ENCODE data around the gene FBXW5.

Gene FBXW5

DNA sequence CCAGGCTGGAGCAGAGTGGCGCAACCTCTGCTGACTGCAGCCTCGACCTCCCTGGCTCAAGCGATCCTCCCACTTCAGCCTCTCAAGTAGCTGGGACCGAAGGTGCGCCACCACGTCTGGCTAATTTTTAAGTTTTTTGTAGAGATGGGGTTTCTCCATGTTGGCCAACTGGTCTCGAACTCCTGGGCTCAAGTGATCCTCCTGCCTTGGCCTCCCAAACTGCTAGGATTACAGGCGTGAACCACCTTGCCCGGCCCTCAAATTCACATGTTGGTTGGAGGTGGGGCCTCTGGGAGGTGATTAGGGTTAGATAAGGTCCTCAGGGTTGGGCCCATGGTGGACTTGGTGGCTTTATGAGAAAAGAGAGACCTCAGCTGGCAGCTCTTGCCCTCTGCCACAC lies 17.6 kb upstream of the FBXW5 start:
- no peak for DNase-seq (ENCODE audit: low read depth in 2 of 2)

- no peak for DNase-seq (ENCODE audit: low read depth in 2 of 2)
These were observed 16.9 kb upstream of the FBXW5 start for GRCh38 chr9:136961279-136962065.

DNA sequence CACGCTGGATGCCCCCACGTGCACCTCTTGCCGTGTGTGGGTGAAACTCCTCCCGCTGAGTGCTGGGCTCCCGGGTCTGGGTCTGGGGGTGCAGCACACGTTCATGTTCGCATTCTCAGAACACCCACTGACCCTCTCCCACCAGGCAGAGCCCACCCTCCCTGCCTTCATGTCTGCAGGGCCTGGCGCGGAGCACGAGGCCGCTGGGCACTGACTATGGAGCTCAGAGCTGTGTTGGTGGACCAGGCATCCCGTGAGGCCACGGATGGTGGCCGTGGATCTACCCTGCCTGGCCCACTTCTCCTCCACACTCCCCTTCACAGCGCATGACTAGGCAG lies 16.4 kb upstream of the FBXW5 start:
- no peak for DNase-seq (ENCODE audit: low read depth in 2 of 2)

DNA sequence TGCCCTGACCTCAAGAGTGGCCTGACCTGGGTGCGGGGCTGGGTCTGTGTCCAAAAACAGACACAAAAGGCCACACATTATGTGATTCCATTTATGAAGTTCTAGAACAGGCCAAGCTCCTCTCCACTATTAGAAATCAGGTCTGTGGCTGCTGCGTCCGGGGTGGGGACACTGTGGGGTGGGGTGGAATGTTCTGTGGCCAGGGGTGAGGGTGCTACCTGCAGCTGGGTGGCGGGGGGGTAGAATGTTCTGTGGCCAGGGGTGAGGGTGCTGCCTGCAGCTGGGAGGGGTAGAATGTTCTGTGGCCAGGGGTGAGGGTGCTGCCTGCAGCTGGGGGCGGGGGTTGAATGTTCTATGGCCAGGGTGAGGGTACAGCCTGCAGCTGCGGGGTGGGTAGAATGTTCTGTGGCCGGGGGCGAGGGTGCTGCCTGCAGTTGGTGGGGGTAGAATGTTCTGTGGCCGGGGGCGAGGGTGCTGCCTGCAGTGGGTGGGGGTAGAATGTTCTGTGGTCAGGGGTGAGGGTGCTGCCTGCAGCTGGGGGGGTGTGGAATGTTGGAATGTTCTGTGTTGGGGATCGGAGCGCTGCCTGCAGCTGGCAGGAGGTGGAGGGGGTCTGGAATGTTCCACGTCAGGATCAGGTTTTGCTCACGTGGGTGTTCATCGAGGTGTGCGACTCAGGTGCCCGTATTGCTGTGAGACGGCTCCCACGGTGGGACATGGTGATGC lies 15.8 kb upstream of the FBXW5 start:
- no peak for DNase-seq (ENCODE audit: low read depth in 2 of 2)

- no peak for DNase-seq (ENCODE audit: low read depth in 2 of 2)
These were observed 14.6 kb upstream of the FBXW5 start for GRCh38 chr9:136958898-136959850.

GRCh38 chr9:136958473-136958872 lies 13.9 kb upstream of the FBXW5 start:
- DNase-seq (ENCODE audit: low read depth in 2 of 2) = no peak

GRCh38 chr9:136957901-136958300 lies 13.4 kb upstream of the FBXW5 start:
- no peak for DNase-seq (ENCODE audit: low read depth in 2 of 2)

DNA sequence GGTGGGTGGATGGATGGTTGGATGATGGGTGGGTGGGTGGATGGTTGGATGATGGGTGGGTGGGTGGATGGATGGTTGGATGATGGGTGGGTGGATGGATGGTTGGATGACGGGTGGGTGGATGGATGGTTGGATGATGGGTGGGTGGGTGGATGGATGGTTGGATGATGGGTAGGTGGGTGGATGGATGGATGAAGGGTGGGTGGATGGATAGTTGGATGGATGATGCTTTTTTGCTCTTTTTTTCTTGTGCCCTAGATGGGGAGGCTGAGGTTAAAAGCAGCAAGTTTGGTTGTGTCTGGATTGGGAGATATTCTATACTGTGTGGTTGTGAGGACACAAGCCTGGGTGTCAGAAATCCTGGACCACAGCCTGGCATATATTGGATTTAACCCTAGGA lies 12.9 kb upstream of the FBXW5 start:
- no peak for DNase-seq (ENCODE audit: low read depth in 2 of 2)

DNA sequence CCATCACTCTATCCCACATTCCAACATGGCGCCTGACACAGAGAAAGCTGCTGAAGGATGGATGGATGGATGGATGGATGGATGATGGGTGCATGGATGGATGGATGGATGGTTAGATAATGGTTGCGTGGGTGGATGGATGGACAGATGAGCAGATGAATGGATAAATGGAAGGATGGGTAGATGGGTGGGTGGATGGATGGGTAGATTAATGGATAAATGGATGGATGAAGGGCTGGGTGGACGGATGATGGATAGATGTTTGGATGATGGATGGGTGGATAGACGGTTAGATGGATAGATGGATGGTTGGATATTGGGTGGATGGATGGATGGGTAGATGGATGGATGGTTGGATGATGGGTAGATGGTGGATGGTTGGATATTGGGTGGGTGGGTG lies 12.1 kb upstream of the FBXW5 start:
- no peak for DNase-seq (ENCODE audit: low read depth in 2 of 2)

GRCh38 chr9:136955943-136956335 lies 11.4 kb upstream of the FBXW5 start:
- no peak for DNase-seq (ENCODE audit: low read depth in 2 of 2)

GRCh38 chr9:136955202-136955942 lies 10.8 kb upstream of the FBXW5 start:
- DNase-seq (ENCODE audit: low read depth in 2 of 2) = no peak

GRCh38 chr9:136954270-136955083 lies 9.9 kb upstream of the FBXW5 start:
- DNase-seq (ENCODE audit: low read depth in 2 of 2) = no peak

GRCh38 chr9:136953771-136954269 lies 9.3 kb upstream of the FBXW5 start:
- DNase-seq (ENCODE audit: low read depth in 2 of 2) = no peak

DNA sequence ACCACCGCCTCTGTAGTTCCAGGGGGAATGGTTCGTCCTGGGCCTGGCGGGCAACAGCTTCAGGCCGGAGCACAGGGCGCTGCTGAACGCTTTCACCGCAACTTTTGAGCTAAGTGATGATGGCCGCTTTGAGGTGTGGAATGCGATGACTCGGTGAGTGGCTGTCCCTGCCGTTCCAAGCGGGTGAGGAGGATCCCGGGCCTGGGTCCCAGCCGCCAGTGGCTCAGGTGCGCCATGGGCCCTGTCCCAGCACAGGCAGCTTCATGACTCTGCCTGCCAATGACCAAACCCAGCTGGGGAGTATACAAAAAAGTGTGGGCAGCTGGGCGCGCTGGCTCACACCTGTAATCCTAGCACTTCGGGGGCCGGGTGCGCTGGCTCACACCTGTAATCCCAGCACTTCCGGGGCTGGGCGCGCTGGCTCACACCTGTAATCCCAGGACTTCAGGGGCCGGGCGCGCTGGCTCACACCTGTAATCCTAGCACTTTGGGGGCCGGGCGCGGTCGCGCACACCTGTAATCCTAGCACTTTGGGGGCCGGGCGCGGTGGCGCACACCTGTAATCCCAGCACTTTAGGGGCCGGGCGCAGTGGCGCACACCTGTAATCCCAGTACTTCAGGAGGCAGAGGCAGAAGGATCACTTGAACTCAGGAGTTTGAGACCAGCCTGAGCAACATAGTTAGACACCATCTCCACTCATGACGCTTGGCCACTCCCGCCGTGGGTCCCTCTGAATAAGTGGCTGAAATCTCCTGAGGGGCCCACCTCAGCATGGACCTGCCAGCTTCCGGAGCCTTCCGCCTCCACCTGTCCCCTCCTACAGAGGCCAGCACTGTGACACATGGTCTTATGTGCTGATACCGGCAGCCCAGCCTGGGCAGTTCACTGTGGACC lies 8.6 kb upstream of the FBXW5 start:
- no peak for DNase-seq (ENCODE audit: low read depth in 2 of 2)

DNA sequence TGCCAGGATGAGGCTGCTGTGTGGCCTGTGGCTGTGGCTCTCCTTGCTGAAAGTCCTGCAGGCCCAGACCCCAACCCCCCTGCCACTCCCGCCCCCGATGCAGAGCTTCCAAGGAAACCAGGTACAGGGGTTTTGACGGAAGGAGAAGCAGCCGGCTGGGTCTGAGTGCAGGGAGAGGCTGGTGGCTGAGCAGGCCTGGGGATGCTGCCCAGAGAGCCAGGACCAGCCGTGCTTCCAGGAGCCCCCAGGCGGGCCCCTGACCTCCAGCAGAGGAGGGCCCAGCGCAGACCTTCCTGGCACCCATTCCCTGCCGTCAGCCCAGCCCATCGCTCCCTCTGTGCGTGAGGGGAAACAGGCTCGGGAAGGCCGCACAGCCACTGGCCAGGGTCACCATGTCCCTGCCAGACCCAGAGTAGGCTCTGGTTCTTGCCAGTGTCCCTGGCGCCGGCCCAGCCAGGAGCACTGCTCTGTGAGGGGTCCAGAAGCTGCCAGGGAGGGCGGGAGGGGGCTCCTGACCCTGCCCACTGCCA lies 7.8 kb upstream of the FBXW5 start:
- no peak for DNase-seq (ENCODE audit: low read depth in 2 of 2)

DNA sequence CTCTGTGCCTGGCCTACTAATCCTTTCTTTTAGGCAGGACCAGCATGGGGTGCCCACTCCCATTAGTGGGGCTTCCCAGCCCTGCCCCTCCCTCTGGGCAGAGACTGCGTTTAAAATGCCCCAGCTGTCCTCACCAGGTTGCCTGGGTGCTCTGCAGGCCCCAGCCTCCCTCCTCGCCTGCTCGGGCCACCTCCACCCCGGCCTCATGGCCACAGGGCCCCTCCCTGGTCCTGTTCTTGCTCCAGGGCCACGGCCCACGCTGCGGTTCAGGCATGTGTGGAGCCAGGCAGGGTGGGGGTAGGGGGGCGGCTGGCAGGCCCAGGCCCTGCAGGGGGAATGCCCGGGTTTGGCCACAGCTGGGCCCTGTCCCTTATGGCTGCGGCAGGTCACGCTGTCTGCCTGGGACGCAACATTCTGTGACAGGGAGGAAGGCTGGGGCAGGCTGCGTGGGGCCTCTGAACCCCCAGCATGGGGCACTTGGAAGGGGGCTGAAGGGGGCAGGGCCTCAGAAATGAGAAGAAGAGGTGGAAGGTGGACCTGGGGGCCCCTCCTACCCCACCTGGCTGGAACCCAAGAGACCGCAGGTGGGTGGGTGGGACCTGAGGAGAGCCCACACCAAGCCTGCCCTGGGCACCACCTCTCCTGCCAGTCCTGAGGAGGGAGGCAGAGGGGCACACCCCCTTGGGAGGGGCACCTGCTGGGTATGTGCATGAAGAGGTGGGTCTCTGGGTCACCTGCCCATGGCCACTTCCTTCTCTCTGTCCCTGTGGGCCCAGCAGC lies 7.2 kb upstream of the FBXW5 start, which contains the start of gene LCN12:
LCN12 (plus strand) TSS at position 733 of the 780 bp plus-strand sequence. CDS start 55 bp downstream, outside the sequence.
- no peak for DNase-seq (ENCODE audit: low read depth in 2 of 2)

DNA sequence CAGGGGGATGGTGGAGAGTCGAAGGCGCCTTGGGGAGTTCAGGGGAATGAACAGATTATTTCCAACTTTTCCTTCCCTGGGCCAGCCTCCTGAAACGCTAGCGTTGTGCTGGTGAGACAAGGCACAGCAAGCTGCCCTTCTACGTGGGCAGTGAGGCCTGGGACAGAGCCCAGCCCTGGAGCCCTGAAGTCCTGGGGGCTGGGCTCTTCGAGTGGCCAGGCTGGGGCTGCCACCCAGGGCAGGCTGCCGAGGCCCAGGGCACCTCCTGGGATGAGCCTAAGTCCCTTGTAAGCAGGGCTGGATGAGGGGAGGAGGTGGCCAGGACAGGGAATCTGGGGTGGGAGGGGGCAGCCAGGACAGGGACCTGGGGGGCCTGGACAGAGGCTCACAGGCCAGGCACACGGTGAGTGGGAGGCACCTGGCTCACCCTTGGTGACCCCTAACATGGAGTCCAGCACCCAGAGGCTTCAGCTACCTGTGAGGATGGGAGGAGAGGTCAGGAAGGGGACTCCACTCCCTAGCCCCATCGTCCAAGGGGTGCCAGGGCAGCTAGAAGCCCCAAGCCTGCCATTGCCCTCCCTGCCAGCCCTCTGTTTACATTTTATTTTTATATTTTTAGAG lies 6.2 kb upstream of the FBXW5 start:
- no peak for DNase-seq (ENCODE audit: low read depth in 2 of 2)
